Liver (tissue), 9 donors: ENCODE data around the gene RUFY4. TPM values are rescaled to one million over a fixed set of nuclear protein-coding genes. Genes with fewer than 3 reads are reported as not detected.

ENCODE experiments used
- DNase-seq: peaks from one replicate; pipeline ENCODE4 v3.0.0-alpha.2; 2017; ENCODE audit warnings: low spot score
- H3K27ac ChIP-seq, 2 donors: one replicate each; pipeline ENCODE4 v1.7.0; 2013; ENCODE audit warnings: inconsistent platforms in 2 of 2, low read length in 2 of 2, control low read depth in 1 of 2, low read depth in 1 of 2, mild to moderate bottlenecking in 1 of 2
- H3K27me3 ChIP-seq, 4 donors: one replicate each; pipeline versions ENCODE4 v1.6.1 to v1.7.0; 2013; ENCODE audit warnings: low read length in 3 of 4, inconsistent platforms in 1 of 4, mild to moderate bottlenecking in 1 of 4, moderate library complexity in 1 of 4; ENCODE audit not compliant: control insufficient read depth in 4 of 4, insufficient read depth in 4 of 4
- H3K36me3 ChIP-seq, 4 donors: one replicate each; pipeline versions ENCODE4 v1.6.1 to v1.7.0; 2013; ENCODE audit warnings: low read length in 3 of 4, mild to moderate bottlenecking in 3 of 4, low read depth in 1 of 4, moderate library complexity in 1 of 4; ENCODE audit not compliant: control insufficient read depth in 4 of 4, insufficient read depth in 3 of 4
- H3K4me1 ChIP-seq, 4 donors: one replicate each; pipeline versions ENCODE4 v1.6.1 to v1.7.0; 2013; ENCODE audit warnings: low read length in 3 of 4, mild to moderate bottlenecking in 3 of 4, moderate library complexity in 1 of 4; ENCODE audit not compliant: control insufficient read depth in 4 of 4, insufficient read depth in 4 of 4
- H3K4me3 ChIP-seq, 3 donors: one replicate each; pipeline versions ENCODE4 v1.6.1 to v1.7.0; 2013; ENCODE audit warnings: low read length in 3 of 3, control low read depth in 1 of 3, low read depth in 1 of 3, mild to moderate bottlenecking in 1 of 3
- H3K9ac ChIP-seq, 2 donors: one replicate each; pipeline ENCODE4 v1.7.0; 2013; ENCODE audit warnings: low read length in 2 of 2, mild to moderate bottlenecking in 2 of 2, moderate library complexity in 2 of 2, control low read depth in 1 of 2, low read depth in 1 of 2
- H3K9me3 ChIP-seq, 4 donors: one replicate each; pipeline versions ENCODE4 v1.6.1 to v1.7.0; 2013; ENCODE audit warnings: low read length in 3 of 4; ENCODE audit not compliant: control insufficient read depth in 4 of 4
- EGR1 ChIP-seq, 2 donors: IDR thresholded peaks; 2 replicates each; pipeline ENCODE4 v1.6.1; 2016 to 2018; ENCODE audit warnings: antibody characterized with exemption in 2 of 2, low read depth in 2 of 2
- FOXA1 ChIP-seq: IDR thresholded peaks from 2 replicates; pipeline ENCODE4 v1.6.1; 2016; ENCODE audit warnings: antibody characterized with exemption
- HNF4A ChIP-seq, 2 donors: conservative IDR thresholded peaks; 2 replicates each; pipeline ENCODE4 v1.6.1; 2016; ENCODE audit warnings: antibody characterized with exemption in 2 of 2, mild to moderate bottlenecking in 2 of 2
- HNF4G ChIP-seq: IDR thresholded peaks from 2 replicates; pipeline ENCODE4 v1.6.1; 2016; ENCODE audit warnings: antibody characterized with exemption
- JUND ChIP-seq, 2 donors: IDR thresholded peaks; 2 replicates each; pipeline ENCODE4 v1.6.1; 2016; ENCODE audit warnings: antibody characterized with exemption in 2 of 2
- NR2F2 ChIP-seq: IDR thresholded peaks from 2 replicates; pipeline ENCODE4 v1.6.1; 2016; ENCODE audit warnings: antibody characterized with exemption
- RAD21 ChIP-seq, 2 donors: IDR thresholded peaks; 2 replicates each; pipeline ENCODE4 v1.6.1; 2016; ENCODE audit warnings: antibody characterized with exemption in 2 of 2, mild to moderate bottlenecking in 2 of 2
- RXRA ChIP-seq, 2 donors: IDR thresholded peaks; 2 replicates each; pipeline ENCODE4 v1.6.1; 2017 to 2018; ENCODE audit warnings: antibody characterized with exemption in 2 of 2, mild to moderate bottlenecking in 1 of 2
- SP1 ChIP-seq: IDR thresholded peaks from 2 replicates; pipeline ENCODE4 v1.6.1; 2018; ENCODE audit warnings: antibody characterized with exemption, mild to moderate bottlenecking
- TAF1 ChIP-seq: conservative IDR thresholded peaks from 2 replicates; pipeline ENCODE4 v1.6.1; 2016; ENCODE audit warnings: antibody characterized with exemption, mild to moderate bottlenecking
- YY1 ChIP-seq: IDR thresholded peaks from 2 replicates; pipeline ENCODE4 v1.6.1; 2016; ENCODE audit warnings: antibody characterized with exemption, mild to moderate bottlenecking
- WGBS: extraction: QIAGEN DNeasy Blood & Tissue Kit; methylation state at CpG from one replicate; pipeline ENCODE4 v1.1.7; 2013; 5-methylcytosine and 5-hydroxymethylcytosine counted together
- polyA plus RNA-seq, 2 donors: library from polyadenylated mRNA; stranded (reverse) in 1 of 2; unstranded in 1 of 2; fragments of 200-250 nt in 1 of 2; fragments of >200 nt in 1 of 2; fragmentation: Nextera tagmentation in 1 of 2; extraction: Ambion mirVana in 1 of 2; gene quantifications; one replicate each; pipeline versions ENCODE4 v1.2.1 to v1.2.3, GENCODE V29; 2013 to 2015
- total RNA-seq, 2 donors: library from RNA; depleted of rRNA; stranded (reverse); fragments of >200 nt; gene quantifications; one replicate each; pipeline ENCODE4 v1.2.3, GENCODE V29; 2014
- TF ChIP-seq, protein P1 (sequence below): fragments of 150-350 bp; IDR thresholded peaks from 2 replicates; pipeline ENCODE4 v1.5.1; 2017; ENCODE audit warnings: improper control_type of control experiment, low read depth, low read length; ENCODE audit not compliant: missing input control
- TF ChIP-seq, protein P2 (sequence below): IDR thresholded peaks from 2 replicates; pipeline ENCODE4 v1.6.1; 2016; ENCODE audit warnings: antibody characterized with exemption
- TF ChIP-seq, protein P3 (sequence below): IDR thresholded peaks from 2 replicates; pipeline ENCODE4 v1.6.1; 2016; ENCODE audit warnings: antibody characterized with exemption, mild to moderate bottlenecking
- TF ChIP-seq, protein P4 (sequence below): IDR thresholded peaks from 2 replicates; pipeline ENCODE4 v1.6.1; 2016; ENCODE audit warnings: antibody characterized with exemption
- TF ChIP-seq, protein P5 (sequence below): IDR thresholded peaks from 2 replicates; pipeline ENCODE4 v1.6.1; 2016; ENCODE audit warnings: antibody characterized with exemption
- donor health status: healthy.
- donor health status: healthy.
- donor health status: healthy.
- donor health status: healthy.
- donor health status: healthy.

RUFY4 gene
- total and polyA plus RNA-seq, 4 donors = 0.05 to 0.08 (median 0.08) TPM; not detected in 1

DNA sequence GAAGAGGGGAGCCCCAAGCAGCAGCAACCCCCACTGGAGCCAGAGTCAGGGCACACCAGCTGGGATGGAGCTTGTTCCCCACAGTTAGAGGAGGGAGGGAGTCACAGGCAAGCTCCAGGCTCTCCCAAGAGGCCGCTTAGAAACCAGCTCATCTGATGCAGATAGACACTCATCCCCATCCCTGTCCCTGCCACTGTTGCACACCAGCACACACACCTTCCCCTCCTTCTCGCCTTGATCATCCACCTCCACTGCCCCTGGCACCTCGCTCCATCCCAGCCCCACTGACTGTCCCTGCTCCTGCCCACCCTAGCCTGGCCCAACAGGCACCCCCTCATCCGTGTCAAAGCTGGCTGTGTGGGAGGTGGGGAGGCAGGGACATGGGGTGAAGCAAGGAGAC is 1.5 kb upstream of the RUFY4 start:
- no peak for DNase-seq
- TF ChIP-seq NR2F2 (no peak), RXRA (IDR thresholded peaks at IDR 0.05) (no peak), JUND (IDR thresholded peaks at IDR 0.05) (no peak), EGR1 (IDR thresholded peaks at IDR 0.05; ENCODE audit: low read depth in 2 of 2) (no peak), RAD21 (IDR thresholded peaks at IDR 0.05) (no peak), YY1 (no peak), HNF4G (no peak), HNF4A (conservative IDR thresholded peaks at IDR 0.05) (no peak), FOXA1 (no peak), TAF1 (no peak)
- TF ChIP-seq, protein P1, sequence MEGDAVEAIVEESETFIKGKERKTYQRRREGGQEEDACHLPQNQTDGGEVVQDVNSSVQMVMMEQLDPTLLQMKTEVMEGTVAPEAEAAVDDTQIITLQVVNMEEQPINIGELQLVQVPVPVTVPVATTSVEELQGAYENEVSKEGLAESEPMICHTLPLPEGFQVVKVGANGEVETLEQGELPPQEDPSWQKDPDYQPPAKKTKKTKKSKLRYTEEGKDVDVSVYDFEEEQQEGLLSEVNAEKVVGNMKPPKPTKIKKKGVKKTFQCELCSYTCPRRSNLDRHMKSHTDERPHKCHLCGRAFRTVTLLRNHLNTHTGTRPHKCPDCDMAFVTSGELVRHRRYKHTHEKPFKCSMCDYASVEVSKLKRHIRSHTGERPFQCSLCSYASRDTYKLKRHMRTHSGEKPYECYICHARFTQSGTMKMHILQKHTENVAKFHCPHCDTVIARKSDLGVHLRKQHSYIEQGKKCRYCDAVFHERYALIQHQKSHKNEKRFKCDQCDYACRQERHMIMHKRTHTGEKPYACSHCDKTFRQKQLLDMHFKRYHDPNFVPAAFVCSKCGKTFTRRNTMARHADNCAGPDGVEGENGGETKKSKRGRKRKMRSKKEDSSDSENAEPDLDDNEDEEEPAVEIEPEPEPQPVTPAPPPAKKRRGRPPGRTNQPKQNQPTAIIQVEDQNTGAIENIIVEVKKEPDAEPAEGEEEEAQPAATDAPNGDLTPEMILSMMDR = no peak
- TF ChIP-seq, protein P2, sequence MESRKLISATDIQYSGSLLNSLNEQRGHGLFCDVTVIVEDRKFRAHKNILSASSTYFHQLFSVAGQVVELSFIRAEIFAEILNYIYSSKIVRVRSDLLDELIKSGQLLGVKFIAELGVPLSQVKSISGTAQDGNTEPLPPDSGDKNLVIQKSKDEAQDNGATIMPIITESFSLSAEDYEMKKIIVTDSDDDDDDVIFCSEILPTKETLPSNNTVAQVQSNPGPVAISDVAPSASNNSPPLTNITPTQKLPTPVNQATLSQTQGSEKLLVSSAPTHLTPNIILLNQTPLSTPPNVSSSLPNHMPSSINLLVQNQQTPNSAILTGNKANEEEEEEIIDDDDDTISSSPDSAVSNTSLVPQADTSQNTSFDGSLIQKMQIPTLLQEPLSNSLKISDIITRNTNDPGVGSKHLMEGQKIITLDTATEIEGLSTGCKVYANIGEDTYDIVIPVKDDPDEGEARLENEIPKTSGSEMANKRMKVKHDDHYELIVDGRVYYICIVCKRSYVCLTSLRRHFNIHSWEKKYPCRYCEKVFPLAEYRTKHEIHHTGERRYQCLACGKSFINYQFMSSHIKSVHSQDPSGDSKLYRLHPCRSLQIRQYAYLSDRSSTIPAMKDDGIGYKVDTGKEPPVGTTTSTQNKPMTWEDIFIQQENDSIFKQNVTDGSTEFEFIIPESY = no peak
- TF ChIP-seq, protein P3, sequence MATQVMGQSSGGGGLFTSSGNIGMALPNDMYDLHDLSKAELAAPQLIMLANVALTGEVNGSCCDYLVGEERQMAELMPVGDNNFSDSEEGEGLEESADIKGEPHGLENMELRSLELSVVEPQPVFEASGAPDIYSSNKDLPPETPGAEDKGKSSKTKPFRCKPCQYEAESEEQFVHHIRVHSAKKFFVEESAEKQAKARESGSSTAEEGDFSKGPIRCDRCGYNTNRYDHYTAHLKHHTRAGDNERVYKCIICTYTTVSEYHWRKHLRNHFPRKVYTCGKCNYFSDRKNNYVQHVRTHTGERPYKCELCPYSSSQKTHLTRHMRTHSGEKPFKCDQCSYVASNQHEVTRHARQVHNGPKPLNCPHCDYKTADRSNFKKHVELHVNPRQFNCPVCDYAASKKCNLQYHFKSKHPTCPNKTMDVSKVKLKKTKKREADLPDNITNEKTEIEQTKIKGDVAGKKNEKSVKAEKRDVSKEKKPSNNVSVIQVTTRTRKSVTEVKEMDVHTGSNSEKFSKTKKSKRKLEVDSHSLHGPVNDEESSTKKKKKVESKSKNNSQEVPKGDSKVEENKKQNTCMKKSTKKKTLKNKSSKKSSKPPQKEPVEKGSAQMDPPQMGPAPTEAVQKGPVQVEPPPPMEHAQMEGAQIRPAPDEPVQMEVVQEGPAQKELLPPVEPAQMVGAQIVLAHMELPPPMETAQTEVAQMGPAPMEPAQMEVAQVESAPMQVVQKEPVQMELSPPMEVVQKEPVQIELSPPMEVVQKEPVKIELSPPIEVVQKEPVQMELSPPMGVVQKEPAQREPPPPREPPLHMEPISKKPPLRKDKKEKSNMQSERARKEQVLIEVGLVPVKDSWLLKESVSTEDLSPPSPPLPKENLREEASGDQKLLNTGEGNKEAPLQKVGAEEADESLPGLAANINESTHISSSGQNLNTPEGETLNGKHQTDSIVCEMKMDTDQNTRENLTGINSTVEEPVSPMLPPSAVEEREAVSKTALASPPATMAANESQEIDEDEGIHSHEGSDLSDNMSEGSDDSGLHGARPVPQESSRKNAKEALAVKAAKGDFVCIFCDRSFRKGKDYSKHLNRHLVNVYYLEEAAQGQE = no peak
- no peaks in the 10 kb centered on the region for H3K9me3 ChIP-seq
- no peak overlapping the region for H3K9ac ChIP-seq
- no peak overlapping the region for H3K27ac ChIP-seq
- WGBS = 67% methylated on average over 4 of the region's 4 CpGs
- H3K36me3 ChIP-seq = no peaks in the 10 kb centered on the region
- H3K4me1 ChIP-seq = peaks cover 0 to 9% (median 4%) of the 10 kb centered on the region in 4 donors
- H3K4me3 ChIP-seq = no peak overlapping the region
- H3K27me3 ChIP-seq = no peaks in the 10 kb centered on the region

DNA sequence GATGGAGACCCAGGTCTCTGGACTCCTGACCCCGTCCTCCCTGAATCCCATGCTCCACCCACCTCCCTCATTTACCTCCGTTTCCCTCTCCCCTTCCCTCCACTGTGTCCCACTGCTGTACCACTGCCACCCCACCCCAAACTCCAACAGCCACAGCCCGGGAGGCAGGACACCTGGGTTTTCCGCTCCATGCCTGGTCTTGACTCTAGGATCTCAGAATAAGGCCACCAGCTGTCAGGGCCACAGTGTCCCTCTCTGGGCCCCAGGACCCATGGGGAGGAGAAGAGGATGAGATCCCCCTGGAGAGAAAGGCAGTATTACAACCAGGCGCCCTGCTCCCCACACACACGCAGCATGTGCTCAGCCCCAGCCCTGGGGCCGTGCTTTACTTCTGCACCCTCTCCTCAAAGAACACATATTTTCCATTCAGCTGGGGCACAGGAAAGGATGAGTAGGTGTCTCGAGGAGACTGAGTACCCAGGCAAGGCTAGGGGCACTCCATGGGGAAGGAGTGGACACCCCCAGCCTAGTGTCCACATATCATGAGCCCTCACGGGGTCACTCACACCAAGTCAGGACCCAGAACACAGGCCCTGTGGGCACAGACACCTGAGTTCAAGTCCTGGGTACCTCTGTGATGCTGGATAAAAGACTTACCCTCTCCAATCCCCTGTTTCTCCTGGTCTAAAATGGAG is 700 bp downstream of the RUFY4 start:
- TF ChIP-seq SP1 (no peak), HNF4A (conservative IDR thresholded peaks at IDR 0.05) (no peak), TAF1 (no peak), NR2F2 (no peak), EGR1 (IDR thresholded peaks at IDR 0.05; ENCODE audit: low read depth in 2 of 2) (no peak), RAD21 (IDR thresholded peaks at IDR 0.05) (no peak), RXRA (IDR thresholded peaks at IDR 0.05) (no peak), JUND (IDR thresholded peaks at IDR 0.05) (no peak), FOXA1 (no peak), HNF4G (no peak), YY1 (no peak)
- TF ChIP-seq, protein P4, sequence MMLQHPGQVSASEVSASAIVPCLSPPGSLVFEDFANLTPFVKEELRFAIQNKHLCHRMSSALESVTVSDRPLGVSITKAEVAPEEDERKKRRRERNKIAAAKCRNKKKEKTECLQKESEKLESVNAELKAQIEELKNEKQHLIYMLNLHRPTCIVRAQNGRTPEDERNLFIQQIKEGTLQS = no peak
- TF ChIP-seq, protein P5, sequence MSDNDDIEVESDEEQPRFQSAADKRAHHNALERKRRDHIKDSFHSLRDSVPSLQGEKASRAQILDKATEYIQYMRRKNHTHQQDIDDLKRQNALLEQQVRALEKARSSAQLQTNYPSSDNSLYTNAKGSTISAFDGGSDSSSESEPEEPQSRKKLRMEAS = no peak
- TF ChIP-seq, protein P3 = no peak
- Histone ChIP-seq H3K36me3 (no peaks in the 10 kb centered on the region), H3K27me3 (no peaks in the 10 kb centered on the region), H3K27ac (no peak overlapping the region), H3K4me1 (peaks cover 0 to 9% (median 4%) of the 10 kb centered on the region in 4 donors), H3K9ac (no peak overlapping the region), H3K9me3 (no peaks in the 10 kb centered on the region), H3K4me3 (no peak overlapping the region)
- 73% methylated on average over 9 of the region's 9 CpGs for WGBS
- no peak for DNase-seq
